Measurements from ENCODE around the gene SEC14L5.

The SEC14L5 gene

DNA sequence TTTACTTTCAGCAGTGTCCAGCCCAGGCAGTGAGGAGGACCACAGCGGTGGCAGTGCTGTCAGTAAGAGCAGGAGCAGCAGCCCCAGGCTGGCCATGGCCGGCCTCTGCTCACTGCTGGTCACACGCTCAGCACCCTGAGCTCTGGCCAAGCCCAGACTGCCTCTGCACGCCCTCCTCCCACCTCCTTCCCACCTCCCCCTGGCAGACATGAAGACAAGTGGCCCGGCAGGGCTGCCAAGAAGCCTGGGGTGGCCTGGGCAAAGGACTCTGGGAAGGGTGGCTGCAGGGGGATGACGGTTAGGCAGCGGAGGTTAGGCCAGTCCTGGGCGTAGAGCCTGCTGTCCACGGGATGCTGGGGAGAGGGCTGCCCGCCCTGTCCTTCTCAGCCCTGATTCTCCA, 107.7 kb downstream of the SEC14L5 start, which contains the start of gene C16orf89:
TSS of gene C16orf89 (minus strand) at position 144 of the 400 bp plus-strand sequence. CDS start at position 96, 48 bp downstream.
- FAIRE-seq (no peak), DNase-seq (ENCODE audit: insufficient read length) (no peak)
- no peak for TF ChIP-seq POLR2A (IDR thresholded peaks at IDR 0.05; ENCODE audit: low read depth, low read length)
- TF ChIP-seq POLR2AphosphoS5 (IDR thresholded peaks at IDR 0.05; ENCODE audit: low read depth, low read length), result no peak
- no peak for TF ChIP-seq TAF1 (IDR thresholded peaks at IDR 0.05; ENCODE audit: borderline replicate concordance, low read depth, low read length)

DNA sequence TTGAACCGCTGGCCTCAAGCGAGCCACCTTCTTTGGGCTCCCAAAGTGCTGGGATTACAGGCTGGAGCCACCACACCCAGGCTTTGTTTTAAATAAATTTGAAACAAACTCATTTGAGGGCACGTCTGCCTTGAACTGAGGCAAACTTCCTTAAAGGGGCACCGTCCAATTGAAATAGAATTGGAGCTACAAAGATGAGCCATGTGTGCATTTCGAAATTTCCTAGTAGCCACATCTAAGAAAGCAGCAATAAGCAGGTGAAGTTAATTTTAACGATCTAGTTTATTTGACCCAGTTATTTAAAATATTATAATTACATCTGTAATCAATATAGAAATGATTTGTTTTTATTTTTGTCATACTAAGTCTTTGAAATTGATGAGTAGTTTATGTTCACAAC, 108.4 kb downstream of the SEC14L5 start:
- TF ChIP-seq TAF1 (IDR thresholded peaks at IDR 0.05; ENCODE audit: borderline replicate concordance, low read depth, low read length), result no peak
- DNase-seq (ENCODE audit: insufficient read length) (no peak), FAIRE-seq (no peak)
